ACHN (cell line): Measurements from ENCODE around the gene DLX6.
A peak's percentile ranks its signal among the peaks of the same experiment; 100 is the strongest.
"Not testable (repeated sequence)": the region's sequence is repeated elsewhere in the genome, so short reads cannot be mapped to it uniquely, and the experiment has no call there.

Experiments used
- DNase-seq: peaks from one replicate; pipeline ENCODE4 v3.0.0-alpha.2; 2015
- in situ Hi-C: cut with HindIII; loops from 2 replicates; pipeline ENCODE4 v1.10.0; 2017; ENCODE audit warnings: low sequenced_read_pairs, low pct_ligation_motif_present, low pct_unique_long_range_greater_than_20kb

Gene DLX6

DNA sequence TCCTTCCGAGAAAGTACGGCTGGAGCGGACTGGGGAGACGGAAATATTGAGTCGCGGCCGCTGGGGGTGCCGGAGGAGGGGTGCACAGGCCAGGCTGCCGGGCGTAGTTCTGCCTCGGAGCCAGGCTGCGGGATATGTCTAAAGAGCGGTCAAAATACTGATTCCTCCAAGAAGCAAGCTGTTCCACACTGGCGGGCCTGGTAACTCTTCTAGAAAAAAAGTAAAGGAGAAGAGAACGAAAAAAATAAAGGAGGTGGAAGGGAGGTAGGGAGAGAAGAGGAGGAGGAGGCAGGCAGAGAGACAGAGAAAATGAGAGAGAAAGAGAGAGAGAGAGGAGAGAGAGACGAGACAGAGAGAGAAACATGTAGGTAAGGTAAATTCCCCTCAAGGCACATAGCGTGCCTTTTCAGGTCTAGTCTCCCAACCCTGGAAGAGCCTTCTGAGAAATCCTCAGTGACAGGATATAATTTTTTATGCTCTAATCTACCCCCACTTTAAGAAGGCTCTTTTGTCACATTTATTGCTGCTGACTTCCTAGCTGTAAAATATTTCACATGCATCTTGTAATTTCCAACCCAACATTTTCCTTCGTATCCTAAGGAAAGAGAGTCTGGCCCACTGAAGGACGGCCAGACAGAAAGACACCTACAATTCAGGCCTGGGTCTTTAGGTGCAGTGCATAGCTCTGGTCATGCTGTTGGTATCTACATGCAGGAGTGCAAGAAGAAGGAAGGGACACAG lies 13.6 kb downstream of the DLX6 start:
- no peak for DNase-seq
- in situ Hi-C loops: no loop called here

DNA sequence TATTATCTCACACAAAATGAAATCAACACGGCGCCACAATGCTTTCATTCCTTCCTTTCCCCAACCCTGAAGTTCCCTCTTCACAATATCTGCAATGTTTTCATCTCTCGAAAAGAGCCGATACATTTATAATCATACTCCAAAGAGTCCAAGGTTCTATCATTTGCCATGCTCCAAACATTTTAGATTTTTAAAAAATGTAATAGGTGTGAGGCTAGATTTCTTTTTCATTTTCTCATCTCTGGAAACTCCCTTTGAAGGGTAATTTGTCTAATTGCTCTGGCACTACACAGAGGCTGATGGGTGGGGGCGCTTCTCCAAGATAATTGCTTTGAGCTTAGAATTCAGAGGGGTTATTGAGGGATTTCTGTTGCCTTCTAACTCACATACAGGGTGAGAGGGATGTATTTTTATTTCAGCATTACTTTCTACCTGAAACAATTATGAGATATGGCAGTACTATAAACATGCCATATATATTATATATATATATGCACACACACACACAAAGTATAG lies 14.4 kb downstream of the DLX6 start:
- no peak for DNase-seq
- in situ Hi-C loops: no loop called here

DNA sequence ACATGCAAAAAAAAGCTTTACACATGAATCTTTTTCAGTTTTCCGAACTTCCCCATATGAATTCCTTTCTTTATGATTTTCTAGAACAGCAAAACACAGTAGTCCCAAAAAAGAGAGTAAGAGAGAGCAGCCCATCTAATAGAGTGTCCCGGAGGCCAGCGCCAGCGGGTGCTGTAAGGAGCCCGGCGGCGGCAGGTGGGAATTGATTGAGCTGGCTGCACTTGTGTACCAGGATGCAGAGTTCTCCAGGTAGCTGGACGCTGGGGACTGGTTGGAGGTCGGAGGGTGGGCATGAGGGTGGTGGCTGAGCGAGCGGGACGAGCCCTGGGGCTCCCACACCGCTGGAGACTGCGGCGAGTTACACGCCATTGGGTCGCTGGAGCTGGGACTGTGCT lies 15.2 kb downstream of the DLX6 start:
- no peak for DNase-seq
- in situ Hi-C loops: no loop called here

DNA sequence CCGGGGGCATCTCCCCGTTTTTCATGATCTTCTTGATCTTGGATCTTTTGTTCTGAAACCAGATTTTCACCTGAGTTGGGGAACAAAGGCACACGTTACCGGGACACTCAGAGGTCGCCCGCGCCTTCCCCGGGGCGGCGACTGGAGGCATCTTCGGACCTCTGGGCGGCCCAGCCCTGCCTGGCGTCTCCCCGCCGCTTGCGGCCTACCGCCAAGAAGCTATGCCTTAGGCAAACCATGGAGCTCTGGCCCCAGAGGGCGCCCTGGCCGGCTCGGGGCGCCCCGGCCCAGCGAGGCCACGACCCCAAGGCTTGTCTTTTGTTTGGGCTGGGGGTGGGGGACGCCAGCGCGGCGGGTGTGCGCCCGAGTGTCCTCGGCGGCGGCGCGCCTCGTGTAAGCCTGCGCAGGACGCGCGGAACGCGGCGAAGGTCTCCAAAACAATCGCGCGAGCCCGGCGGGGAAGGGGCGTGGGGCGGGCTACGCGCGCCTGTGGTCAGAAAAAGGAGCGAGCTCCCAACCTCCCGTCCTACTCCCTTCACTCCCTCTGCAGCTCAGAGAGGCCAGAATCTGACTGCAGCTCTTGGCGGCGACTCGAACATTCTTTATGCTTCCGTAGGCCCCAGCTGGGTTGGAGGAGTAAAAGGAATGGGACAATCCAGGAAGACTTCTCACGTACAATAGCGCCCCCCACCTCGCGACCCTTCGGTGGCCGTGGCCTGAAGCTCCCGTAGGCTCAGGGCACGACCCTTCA lies 15.8 kb downstream of the DLX6 start:
- no peak for DNase-seq
- in situ Hi-C loops: no loop called here

DNA sequence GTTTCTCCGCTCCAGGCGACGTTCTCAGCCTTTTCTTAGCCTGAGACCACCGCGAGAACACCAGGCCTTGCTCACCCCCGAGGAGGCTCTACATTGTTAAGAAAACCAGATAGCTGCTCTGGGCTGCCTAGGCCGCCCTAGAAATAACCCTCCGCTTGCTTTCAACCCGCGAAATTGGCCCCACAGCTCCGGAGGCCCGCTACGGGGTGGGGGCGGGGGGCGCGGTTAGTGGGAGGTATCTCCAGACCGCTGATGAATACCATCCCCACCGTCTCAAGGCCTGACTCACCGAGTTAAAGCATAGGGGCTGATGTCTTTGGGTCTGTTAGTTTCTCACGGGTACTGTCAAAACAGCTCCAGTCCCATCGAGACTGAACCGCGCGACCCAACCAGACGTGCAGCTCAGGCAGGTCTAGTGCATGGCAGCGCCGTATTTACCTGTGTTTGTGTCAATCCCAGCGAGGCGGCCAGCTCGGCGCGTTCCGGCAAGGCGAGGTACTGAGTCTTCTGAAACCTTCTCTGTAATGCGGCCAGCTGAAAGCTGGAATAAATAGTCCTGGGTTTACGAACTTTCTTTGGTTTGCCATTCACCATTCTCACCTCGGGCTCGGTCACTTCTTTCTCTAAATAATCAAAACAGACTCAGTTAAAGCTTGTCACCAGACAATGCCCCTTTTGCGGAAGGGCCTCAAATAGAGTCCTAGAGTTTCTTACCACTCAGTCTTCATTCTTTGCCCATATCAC lies 16.6 kb downstream of the DLX6 start:
- in situ Hi-C loops: no loop called here
- DNase-seq: no peak

DNA sequence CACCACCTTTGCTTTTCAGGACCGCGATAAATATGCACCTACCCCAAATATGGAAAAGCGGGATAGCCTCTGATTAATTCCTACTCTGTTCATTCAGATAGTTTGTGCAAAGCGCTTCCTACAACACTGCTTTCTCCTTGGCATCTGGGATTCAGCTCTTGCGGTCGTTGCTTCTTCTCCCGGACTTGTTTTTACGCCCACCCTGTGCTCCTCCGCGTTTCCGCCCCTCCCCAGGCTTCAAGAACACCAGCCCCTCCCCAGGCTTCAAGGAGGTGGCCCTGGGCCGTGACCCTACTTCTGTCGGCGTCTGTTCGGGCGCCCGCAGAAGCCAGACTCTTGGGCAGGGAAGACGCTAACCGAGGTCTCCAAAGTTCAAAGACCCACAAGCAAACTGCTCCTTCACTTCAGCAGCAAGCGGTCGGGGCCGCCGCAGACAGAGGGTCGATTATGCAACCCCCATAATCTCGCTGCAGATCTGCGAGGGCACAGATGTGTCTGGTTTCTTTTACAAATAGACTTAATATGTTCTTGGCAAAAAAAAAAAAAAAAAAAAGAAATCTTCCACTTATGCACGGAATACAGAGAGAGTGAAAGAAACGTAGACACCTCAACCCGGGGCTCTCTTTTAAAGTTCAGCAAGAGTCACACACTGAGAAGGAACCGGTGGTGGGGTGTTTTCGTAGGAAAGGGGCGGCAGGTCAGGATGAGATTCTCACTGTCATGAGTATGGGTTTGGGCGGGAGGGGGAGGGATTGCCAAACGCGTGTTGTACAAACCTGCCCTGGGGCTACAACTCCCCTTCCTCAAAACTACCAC lies 17.3 kb downstream of the DLX6 start:
- no peak for DNase-seq
- in situ Hi-C loops: no loop called here

DNA sequence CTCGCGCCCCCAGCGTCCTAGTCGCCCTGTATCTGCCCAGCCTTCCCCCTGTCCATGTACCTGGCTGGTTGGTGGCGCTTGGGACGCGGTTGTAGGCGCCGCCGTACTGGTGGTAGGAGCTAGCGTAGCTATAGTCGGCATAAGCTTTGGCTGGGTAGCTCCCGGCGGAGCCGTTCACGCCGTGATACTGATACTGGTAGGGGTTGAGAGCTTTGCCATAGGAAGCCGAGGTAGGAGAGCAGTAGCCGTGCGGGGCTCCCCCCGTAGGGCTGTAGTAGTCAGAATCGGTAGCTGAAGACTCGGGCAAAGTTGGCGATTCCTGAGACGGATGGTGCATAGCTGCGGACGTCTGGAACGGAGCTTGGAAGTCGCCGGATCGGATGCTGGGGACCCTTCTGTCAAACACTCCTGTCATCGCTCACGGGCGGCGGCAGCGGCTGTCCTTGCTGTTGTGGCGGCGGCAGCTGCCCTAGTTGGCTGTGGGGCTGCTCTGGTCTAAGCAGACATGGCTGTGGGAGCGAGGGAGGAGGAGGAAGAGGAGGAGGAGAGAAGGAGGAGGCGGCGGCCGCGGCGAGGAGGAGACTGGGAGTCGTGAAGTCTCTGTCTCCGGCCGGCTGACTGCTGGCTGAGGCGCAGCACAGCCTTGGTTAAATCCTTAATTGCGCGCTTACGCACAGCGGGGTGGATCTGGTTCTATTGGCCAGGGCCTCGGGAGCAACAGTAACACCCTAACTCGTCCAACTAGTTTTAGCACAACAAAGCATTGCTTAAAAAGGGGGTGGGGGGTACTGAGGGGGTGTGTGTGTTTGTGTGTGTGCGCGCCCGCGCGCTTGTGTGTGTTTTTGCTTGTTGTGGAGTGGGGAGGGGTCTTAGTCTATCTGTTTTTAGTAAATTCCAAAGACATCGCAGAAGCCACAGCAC lies 19.1 kb downstream of the DLX6 start, which contains the start of gene DLX5:
Gene DLX5, minus strand, starts transcription at position 623 of the 921 bp plus-strand sequence. Its CDS starts 208 bp downstream, at position 415.
- no peak for DNase-seq
- in situ Hi-C loops: no loop called here

DNA sequence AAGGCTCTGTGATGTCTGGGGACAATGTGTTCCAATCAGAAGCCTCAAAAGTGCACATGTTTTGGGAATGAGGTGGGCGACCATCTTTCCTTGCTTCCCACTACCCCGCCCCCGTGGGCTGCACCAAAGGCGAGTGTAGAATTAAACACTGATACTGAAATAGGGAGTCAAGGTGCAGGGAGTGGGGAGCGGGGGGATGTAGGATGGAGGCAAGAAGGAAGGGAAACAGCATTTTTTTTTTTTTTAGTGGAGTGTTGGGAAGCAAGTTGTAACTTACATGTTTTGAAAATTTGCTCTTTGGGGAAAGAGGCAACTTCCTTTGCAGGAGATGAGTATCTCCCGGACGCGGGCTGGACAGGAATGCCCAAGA lies 19.8 kb downstream of the DLX6 start:
- no peak for DNase-seq
- in situ Hi-C loops: no loop called here

DNA sequence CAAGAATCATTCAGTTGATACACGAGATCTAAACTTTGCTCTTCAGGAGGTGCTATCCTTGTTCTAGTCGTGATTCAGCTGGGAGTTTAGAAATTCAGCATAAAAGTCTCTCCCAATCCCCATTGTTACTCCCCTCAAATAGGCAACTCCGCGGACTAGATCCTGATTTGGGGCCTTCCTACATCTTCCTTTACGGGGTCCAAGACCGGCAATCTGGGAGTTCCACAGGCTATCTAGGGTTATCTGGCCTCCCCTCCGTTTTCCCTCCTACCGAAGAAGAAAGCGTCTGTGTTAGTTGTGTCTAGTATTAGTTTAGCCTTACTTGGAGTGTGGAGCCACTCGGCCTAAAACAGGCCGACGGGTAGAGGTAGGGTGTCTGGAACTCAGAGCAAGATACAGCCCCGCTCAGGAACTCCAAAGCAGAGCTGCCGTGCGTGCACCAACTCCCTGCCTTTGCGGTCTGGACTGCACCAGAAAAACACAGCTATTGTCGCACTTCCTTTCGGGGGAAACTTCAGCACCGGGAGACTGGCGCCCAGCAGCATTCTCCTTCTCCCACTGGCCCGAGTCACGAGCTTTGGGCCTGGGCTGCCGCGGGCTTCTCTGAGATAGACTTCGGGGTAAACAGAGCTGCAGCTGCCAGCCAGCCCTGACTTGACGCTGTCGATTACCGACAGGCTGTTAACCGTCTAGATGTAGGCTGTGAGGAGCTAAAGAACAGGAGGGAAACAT lies 20.8 kb downstream of the DLX6 start:
- no peak for DNase-seq
- in situ Hi-C loops: no loop called here

DNA sequence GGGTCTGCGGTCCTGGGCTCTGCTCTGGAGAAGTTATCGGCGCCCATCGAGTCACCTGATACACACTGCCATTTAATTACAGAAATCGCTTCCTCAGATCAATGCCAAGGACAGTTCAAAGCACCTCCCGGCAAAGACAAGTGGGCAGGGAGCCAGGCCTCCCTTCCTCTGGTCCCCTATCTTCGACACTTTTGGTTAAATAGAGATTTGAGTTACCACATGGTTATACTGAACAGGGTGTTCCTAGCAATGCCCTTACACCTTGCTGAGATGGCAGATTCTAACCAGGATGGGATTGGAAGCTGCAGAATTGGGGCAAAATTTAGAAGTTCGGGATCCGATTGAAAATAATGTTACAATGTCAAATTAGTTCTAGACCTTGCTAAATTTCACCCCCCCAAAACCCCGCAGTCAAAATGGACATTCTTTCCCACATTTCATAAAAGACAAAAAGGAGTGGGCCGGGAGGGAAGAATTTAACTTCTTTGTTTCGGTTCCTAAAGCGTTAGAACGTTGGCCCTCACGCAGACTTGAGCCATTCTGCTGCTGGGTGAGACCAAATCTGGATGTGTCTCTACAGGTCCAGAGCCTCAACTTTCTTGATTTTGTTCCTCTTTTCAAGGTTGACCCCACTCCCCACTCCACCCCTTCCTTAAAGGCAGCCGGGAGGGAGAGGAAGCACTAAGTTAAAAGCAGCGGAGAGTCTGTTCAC lies 21.5 kb downstream of the DLX6 start:
- DNase-seq: no peak
- in situ Hi-C loops: no loop called here

DNA sequence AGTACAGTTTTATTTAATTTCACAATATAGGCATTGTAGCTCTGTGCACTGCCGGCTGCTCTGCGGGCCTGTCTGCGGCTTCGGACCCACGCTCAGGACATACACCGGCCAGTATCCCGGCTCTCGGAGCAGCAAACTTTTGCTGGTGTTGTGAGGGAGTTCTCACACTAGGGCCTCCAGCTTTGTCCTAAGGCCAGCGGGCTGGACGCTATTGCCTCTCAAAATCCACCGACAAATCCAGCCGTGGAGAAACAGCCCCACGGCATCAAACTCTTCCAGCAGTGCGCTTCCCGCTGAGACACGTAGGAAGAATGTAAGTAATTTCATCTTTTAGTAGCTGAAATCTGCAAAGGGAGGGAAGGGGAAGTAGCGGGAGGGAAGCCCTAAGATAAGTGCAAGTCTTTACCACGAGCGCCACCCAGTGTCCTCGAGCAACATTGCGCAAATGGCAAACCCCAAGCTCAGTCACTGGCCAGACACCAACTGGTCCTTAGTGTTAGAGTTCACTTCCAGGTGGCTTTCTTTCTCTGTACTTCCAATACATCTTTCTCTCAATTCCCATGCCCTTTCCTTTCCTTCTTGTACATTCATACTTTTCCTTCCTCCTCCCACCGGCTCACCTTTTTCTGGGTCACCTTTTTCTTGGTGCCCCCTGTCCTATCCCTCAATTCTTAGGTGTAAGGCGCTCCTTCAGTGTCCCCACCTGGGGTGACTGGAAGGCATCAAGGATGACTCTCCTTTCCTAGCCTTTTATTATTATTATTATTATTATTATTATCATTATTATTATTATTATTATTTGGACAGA lies 22.3 kb downstream of the DLX6 start:
- in situ Hi-C loops: no loop called here
- peak; percentile 82 for DNase-seq

DNA sequence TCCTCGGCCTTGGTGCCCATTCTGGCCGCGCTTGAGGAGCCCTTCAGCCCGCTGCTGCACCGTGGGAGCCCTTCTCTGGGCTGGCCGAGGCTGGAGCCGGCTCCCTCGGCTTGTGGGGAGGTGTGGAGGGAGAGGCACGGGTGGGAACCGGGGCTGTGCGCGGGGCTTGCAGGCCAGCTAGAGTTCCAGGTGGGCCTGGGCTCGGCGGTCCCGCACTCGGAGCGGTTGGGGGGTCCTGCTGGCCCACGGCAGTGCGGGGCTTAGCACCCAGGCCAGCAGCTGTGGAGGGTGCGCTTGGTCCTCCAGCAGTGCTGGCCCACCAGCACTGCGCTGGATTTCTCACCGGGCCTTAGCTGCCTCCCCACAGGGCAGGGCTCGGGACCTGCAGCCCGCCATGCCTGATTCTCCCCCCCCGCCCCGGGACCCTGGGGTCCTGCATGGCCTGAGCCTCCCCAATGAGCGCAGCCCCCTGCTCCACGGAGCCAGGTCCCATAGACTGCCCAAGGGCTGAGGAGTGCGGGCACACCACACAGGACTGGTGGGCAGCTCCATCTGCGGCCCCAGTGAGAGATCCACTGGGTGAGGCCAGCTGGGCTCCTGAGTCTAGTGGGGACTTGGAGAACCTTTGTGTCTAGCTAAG lies 29.0 kb downstream of the DLX6 start:
- DNase-seq, in situ Hi-C loops: not testable (repeated sequence)

DNA sequence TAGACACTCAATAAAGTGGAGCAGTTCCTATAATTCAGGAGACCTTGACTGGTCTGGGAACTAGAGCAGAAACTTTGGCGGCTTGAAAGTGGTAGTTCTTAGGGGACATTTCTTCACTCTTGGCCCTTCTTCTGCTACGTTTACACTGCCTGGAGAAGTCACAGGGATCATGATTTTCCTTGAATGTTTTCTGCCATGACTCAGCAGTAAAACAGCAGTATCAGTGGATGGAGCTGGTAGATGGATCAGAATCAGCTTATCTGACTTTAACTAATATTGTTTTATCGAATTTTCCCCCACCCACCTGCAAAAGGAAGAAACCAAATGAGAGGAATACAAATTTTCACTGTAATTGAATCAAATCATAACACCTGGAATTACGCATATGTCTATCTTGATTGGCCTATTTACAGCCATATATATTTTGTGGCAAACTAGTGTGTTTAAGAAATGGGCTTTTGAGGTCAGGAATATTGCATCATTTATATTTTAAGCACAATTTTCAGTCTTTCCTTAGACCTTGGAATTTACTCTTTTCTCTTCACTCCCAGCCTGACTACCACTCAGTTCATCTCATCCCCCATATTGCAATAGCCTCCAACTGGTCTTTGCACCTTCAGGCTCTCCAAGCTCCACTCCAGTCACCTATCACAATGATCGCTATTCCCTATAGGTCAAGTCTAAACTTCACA lies 34.2 kb downstream of the DLX6 start:
- in situ Hi-C loops: no loop called here
- no peak for DNase-seq

DNA sequence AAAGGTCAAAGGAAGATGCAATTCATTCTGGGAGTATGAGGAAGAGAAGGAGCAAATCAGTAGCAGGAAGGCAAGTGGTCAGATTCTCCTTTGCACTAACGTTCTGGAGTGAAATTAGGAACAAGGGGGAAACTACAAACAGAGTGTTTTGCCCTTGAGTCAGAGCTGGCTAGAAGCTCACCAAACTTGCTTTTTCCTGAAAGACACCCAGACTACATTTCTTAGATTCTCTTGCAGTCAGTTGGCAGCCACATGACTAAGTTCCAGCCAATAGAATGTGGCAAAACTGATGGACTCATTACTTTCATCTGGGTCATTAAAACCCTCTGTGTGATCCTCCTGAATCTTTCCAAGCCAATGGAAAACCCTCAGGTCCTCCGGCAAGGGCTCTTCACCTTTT lies 37.9 kb downstream of the DLX6 start:
- in situ Hi-C loops: no loop called here
- DNase-seq: no peak
